Muscle layer of duodenum (tissue), 2 donors: Measurements from ENCODE around the gene VAT1L.

ENCODE experiments used
- H3K27ac ChIP-seq: one replicate; pipeline ENCODE4 v1.7.0; 2013; ENCODE audit warnings: mild to moderate bottlenecking, low read length
- H3K27me3 ChIP-seq: one replicate; pipeline ENCODE4 v1.7.0; 2013; ENCODE audit warnings: low read depth, mild to moderate bottlenecking, control low read depth, low read length
- H3K36me3 ChIP-seq, 2 donors: one replicate each; pipeline ENCODE4 v1.7.0; 2013; ENCODE audit warnings: low read length in 2 of 2, control low read depth in 1 of 2, mild to moderate bottlenecking in 1 of 2; ENCODE audit not compliant: insufficient read depth in 2 of 2, control insufficient read depth in 1 of 2
- H3K4me1 ChIP-seq, 2 donors: one replicate each; pipeline ENCODE4 v1.7.0; 2013; ENCODE audit warnings: low read length in 2 of 2, mild to moderate bottlenecking in 2 of 2, control low read depth in 1 of 2, moderate library complexity in 1 of 2; ENCODE audit not compliant: insufficient read depth in 2 of 2, control insufficient read depth in 1 of 2
- H3K4me3 ChIP-seq, 2 donors: one replicate each; pipeline ENCODE4 v1.7.0; 2013; ENCODE audit warnings: low read length in 2 of 2, low read depth in 1 of 2, mild to moderate bottlenecking in 1 of 2
- H3K9me3 ChIP-seq, 2 donors: one replicate each; pipeline ENCODE4 v1.7.0; 2013; ENCODE audit warnings: low read length in 2 of 2, control low read depth in 1 of 2, mild to moderate bottlenecking in 1 of 2; ENCODE audit not compliant: control insufficient read depth in 1 of 2
- donor health status: healthy.

VAT1L gene

DNA sequence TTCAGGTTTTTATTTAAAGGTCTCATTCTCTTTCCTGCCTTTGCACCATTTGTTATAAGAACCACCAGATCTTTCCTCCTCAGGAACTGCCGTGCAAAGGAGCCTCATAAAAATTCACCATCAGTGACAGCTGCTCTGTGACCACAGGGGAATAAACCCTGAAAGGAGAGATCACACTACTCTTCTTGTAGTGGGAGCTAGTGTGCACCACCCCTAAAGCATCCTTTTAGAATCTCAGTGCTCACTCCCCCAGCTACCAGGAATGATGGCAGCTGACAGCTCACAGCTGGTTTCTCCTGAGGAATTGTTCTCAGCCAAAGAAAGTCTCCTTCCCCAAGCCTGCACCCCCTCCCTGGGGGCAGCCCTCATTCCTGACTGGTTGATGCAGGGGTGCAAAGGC is 18.7 kb downstream of the VAT1L start:
- Histone ChIP-seq H3K4me3 (no peak overlapping the region), H3K27ac (no peak overlapping the region), H3K36me3 (no peaks in the 10 kb centered on the region), H3K9me3 (no peaks in the 10 kb centered on the region), H3K4me1 (no peaks in the 10 kb centered on the region), H3K27me3 (no peaks in the 10 kb centered on the region)

DNA sequence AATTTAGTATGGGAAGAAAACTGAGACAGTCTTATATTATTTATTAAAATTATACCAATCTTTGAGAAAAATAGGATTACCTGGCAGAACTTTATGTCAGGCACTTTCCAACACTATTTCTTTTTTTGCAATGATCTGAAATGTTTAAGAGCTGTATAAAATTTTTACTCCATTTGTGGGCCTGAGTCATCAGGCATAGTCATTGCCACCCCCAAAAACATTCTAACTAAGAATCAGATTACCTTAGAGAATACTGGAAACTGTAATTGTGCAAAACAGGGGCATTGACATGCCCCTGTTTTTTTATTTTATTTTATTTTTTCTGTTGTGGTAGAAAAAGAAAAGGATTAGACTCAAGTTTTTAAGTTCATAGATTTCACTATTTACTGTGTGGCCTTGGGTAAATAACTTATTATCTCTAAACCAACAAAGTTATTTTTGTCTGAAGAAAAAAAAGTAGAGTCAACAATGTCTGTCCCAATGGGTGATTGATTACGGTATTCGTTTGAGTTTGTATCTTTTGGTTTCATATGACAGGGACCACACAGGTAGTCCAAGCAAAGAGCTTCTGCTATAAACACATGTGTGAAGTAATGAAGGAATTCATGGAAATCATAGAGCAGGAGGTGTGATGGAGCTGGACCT is 24.6 kb downstream of the VAT1L start:
- Histone ChIP-seq H3K27ac (no peak overlapping the region), H3K4me3 (no peak overlapping the region), H3K27me3 (no peaks in the 10 kb centered on the region), H3K36me3 (no peaks in the 10 kb centered on the region), H3K9me3 (no peaks in the 10 kb centered on the region), H3K4me1 (no peaks in the 10 kb centered on the region)

DNA sequence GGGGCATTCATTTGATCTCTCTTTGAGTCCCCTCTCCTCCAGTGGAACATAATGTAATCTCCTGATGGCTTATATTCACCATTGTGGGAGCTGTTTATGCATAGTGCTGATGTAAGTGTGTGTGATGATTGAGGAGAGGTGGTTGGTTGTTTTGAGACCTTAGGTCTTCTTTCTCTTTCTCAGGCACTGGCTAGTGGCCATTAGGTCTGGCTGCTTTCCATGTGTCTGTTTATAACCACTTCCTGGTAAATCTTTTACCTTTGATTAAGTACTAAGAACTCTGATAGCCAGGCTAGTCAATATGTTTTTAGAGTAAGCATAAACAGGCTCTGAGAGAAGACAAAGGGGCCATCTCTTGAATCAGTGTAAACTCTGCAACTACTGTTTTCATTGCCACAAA is 27.9 kb downstream of the VAT1L start:
- no peaks in the 10 kb centered on the region for H3K27me3 ChIP-seq
- no peaks in the 10 kb centered on the region for H3K9me3 ChIP-seq
- H3K4me3 ChIP-seq, result no peak overlapping the region
- H3K4me1 ChIP-seq, result no peaks in the 10 kb centered on the region
- H3K36me3 ChIP-seq, result no peaks in the 10 kb centered on the region
- no peak overlapping the region for H3K27ac ChIP-seq

DNA sequence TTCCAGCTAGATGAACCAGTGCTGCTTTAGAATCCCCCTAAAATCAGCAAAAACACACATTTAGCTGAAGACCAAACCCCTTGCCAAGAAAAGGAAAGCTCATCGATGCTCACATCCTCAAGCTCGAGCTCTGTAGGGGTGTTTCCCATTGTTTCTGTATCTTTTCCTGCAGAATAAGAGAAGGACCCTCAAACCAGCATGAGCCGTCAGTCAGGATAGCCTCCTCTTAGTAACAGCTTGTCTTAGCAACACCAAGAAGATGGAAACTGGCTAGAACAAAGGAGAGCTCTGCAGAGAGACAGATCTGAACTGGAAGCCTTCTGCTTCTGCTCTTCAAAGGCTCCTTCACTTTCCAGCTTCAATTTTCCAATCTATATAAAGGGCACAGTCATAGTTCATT is 32.0 kb downstream of the VAT1L start:
- Histone ChIP-seq H3K27ac (no peak overlapping the region), H3K27me3 (no peaks in the 10 kb centered on the region), H3K4me3 (no peak overlapping the region), H3K9me3 (no peaks in the 10 kb centered on the region), H3K36me3 (no peaks in the 10 kb centered on the region), H3K4me1 (no peaks in the 10 kb centered on the region)

DNA sequence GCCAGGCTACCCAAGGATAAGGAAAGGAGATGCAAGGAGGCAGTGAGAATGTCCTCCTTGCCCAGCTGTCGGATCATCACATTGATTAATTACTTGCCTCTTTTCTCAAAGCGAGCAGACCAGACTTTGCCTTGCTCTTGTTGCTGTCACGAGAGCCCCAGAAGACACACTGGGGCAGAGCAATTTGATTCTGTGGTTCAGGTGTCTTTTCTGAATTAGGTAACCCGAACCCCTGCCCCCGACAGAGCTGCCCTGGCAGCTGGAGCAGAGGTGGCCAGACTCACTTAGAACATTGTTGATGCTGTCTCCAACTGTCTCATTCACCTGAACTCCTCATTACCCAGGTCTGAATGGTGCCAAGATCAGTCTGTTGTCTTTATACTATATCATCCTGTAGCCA is 34.3 kb downstream of the VAT1L start:
- Histone ChIP-seq H3K27ac (no peak overlapping the region), H3K36me3 (no peaks in the 10 kb centered on the region), H3K4me3 (no peak overlapping the region)

DNA sequence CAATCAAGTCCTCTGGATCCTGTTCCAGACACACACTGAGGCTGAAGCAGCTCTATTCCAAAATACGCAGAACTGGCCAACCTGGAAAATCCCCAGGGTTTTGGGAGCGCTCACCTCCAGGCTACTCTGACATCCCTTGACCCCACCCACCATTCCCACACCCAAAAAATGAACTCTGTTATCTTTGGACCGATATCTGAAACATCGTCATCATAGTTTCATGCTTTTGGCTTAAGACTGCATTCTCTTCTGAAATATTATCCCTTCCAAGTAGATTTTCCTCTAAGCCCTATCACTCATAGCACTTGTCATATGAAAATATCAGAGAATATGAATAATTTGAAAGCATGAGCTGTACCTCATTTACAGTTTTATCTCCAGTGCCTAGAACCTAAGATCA is 34.7 kb downstream of the VAT1L start:
- no peaks in the 10 kb centered on the region for H3K9me3 ChIP-seq
- no peaks in the 10 kb centered on the region for H3K4me1 ChIP-seq
- H3K36me3 ChIP-seq, result no peaks in the 10 kb centered on the region
- H3K27ac ChIP-seq, result no peak overlapping the region
- no peaks in the 10 kb centered on the region for H3K27me3 ChIP-seq
- H3K4me3 ChIP-seq, result no peak overlapping the region

More for the DNA sequence above, 34.3 kb downstream of the VAT1L start:
- Histone ChIP-seq H3K9me3 (no peaks in the 10 kb centered on the region), H3K4me1 (no peaks in the 10 kb centered on the region), H3K27me3 (no peaks in the 10 kb centered on the region)

DNA sequence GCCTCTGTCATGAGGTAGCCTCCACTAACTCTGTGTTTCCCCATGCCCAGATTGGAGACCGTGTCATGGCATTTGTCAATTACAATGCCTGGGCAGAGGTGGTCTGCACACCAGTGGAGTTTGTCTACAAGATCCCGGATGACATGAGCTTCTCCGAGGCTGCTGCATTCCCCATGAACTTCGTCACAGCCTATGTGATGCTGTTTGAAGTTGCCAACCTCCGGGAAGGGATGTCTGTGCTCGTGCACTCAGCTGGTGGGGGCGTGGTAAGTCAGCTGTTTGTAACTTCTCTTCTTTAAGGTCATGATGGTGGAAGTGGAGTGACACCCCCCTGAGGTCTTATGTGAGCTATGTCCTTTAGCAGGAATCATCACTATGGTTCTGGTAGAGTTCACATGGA is 36.8 kb downstream of the VAT1L start:
- H3K36me3 ChIP-seq, result no peaks in the 10 kb centered on the region
- H3K4me3 ChIP-seq, result no peak overlapping the region
- H3K27ac ChIP-seq, result no peak overlapping the region
- no peaks in the 10 kb centered on the region for H3K4me1 ChIP-seq
- H3K9me3 ChIP-seq, result no peaks in the 10 kb centered on the region
- no peaks in the 10 kb centered on the region for H3K27me3 ChIP-seq

DNA sequence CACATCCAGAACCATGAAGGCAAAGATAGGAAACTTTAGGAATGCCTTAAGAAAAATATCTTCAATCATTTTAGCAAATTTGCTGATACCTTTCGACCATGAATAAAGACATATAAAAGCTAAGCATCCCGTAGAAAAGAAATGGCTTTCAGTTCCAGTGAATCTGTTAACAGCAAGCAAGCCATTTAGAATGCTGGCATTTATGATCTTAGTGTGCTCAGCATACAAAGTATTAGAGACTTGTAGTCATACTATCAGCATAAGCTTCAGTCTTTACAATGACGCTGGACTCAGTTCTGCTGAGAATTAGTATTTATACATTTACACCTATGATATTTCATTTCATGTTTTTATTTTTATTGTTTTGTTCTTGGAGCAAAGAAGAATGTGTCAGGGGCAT is 38.7 kb downstream of the VAT1L start:
- no peaks in the 10 kb centered on the region for H3K4me1 ChIP-seq
- H3K27me3 ChIP-seq, result no peaks in the 10 kb centered on the region
- no peak overlapping the region for H3K27ac ChIP-seq
- no peaks in the 10 kb centered on the region for H3K36me3 ChIP-seq
- no peak overlapping the region for H3K4me3 ChIP-seq
- H3K9me3 ChIP-seq, result no peaks in the 10 kb centered on the region

DNA sequence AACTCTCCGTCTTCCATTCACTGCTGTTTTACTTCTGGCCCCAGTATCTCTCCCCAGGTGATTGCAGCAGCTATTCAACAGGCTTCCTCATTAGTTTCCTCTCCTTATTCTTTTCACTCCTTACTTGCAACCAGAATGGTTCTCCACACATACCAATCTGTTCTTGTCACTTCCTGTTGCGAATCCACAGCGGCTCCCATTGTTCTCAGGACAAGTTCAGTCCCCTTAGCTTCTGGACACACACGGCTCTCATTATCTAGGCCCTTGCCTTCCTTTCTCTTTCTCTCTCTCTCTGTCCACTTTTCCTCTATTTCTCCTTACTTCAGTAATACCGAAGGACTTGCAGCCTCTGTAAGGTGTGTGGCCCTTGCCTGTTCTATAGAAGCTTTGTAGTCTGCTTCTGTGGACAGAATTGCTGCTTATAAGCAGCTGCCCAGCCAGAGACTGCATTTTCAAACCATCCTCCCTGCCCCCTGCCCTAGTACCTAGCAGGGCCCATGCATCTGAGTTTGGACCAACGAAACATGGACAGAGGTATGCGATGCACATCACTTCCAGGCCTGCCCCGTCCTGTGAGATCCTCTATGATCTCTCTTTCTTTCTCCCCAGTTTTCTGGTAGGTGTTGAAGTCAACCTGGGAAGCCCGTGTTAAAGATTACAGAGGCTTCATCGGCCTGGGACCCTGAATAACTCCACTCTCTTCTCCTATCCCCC is 45.7 kb downstream of the VAT1L start:
- Histone ChIP-seq H3K36me3 (no peaks in the 10 kb centered on the region), H3K4me1 (no peaks in the 10 kb centered on the region), H3K27ac (no peak overlapping the region), H3K4me3 (no peak overlapping the region), H3K9me3 (no peaks in the 10 kb centered on the region), H3K27me3 (no peaks in the 10 kb centered on the region)

DNA sequence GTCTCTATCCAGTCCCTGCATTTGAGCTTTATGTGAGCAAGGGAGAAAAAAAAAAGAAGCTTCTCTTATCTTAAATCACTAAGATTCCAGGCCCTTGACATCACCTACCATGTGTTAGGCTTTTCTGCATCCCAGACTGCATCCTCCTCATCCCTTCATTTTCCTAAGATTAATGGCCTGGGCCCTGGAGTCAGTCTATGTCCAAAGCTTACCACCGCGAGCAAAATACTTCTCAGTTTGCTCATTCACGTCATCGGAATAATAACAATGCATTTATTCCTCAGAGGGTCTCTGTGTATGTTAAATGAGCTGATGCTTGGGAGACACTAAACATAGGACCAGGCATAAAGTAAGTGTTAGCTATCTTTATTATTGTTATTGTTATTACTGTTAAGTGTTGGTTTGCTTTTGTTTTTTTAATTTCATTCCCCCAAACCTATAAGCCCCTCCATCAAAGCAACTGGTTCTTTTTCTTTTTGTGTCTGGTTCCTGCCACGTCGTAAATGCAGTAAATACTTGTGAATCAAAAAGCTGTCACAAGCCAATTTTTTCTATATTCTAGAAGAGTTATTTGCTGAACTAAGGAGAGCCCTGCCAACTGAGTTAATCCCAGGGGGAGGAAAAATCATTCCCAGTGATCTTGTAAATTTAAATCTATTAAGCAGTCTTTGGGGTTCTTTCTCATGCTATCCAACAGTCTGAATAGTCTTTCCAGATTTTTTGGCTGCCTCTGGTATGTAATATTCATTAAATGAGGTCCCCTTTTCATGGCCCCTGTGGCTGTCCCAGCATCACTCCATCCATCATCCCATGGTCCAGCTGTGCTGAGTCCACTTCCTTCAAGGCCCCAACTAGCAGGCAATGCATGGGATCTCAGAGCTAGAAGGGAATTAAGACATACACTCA is 46.5 kb downstream of the VAT1L start:
- Histone ChIP-seq H3K27ac (no peak overlapping the region), H3K9me3 (no peaks in the 10 kb centered on the region), H3K4me3 (no peak overlapping the region), H3K36me3 (no peaks in the 10 kb centered on the region), H3K4me1 (no peaks in the 10 kb centered on the region), H3K27me3 (no peaks in the 10 kb centered on the region)

DNA sequence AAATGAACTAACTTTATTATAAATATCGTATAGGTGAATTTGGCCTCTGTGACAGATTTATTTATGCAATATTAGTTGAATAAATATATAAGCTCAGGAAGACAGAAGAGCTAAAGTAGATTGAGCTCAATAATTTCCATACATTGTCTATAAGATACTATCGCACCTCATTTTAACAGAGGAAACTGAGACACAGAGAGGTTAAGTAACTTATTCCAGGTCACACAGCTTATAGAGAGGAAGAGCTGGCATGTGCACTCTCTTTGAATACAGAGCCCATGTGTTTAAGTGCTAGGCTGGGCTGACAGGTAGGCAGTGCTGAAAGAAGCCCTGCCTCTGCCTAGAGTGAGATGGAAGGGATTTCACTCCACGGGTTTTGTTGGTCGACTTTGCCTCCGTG is 48.4 kb downstream of the VAT1L start:
- Histone ChIP-seq H3K27ac (no peak overlapping the region), H3K36me3 (no peaks in the 10 kb centered on the region), H3K4me1 (no peaks in the 10 kb centered on the region), H3K4me3 (no peak overlapping the region), H3K9me3 (no peaks in the 10 kb centered on the region), H3K27me3 (no peaks in the 10 kb centered on the region)
